ENCODE measurements around the gene SASH1.

The SASH1 gene

DNA sequence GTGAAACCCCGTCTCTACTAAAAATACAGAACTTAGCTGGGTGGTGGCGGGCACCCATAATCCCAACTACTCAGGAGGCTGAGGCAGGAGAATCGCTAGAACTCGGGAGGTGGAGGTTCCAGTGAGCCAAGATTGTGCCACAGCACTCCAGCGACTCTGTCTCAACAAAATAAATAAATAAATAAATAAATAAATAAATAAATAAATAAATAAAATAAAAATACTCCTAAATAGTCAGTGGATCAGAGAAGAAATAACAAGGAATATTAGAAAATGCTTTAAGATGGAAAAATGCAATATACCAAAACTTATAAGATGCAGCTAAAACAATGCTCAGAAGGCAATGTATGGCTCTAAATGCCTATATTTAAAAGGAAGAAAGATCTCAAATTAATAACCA lies 39.0 kb upstream of the SASH1 start:
- no peak for DNase-seq (ENCODE audit: extremely low spot score)
- ChIA-PET CTCF (no interaction called here), POLR2A (no interaction called here)
- TF ChIP-seq TARDBP (IDR thresholded peaks at IDR 0.05) (no peak), SUZ12 (IDR thresholded peaks at IDR 0.05) (no peak), HDGF (IDR thresholded peaks at IDR 0.05; ENCODE audit: borderline replicate concordance) (no peak), CTBP1 (IDR thresholded peaks at IDR 0.05; ENCODE audit: borderline replicate concordance) (no peak), L3MBTL2 (conservative IDR thresholded peaks at IDR 0.05) (no peak), FOXM1 (IDR thresholded peaks at IDR 0.05; ENCODE audit: borderline replicate concordance) (no peak), LEF1 (IDR thresholded peaks at IDR 0.05; ENCODE audit: borderline replicate concordance) (no peak), FOXK2 (IDR thresholded peaks at IDR 0.05) (no peak), ELF4 (IDR thresholded peaks at IDR 0.05) (no peak), ARNT (IDR thresholded peaks at IDR 0.05) (no peak)
- TF ChIP-seq, protein P1, sequence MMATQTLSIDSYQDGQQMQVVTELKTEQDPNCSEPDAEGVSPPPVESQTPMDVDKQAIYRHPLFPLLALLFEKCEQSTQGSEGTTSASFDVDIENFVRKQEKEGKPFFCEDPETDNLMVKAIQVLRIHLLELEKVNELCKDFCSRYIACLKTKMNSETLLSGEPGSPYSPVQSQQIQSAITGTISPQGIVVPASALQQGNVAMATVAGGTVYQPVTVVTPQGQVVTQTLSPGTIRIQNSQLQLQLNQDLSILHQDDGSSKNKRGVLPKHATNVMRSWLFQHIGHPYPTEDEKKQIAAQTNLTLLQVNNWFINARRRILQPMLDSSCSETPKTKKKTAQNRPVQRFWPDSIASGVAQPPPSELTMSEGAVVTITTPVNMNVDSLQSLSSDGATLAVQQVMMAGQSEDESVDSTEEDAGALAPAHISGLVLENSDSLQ (IDR thresholded peaks at IDR 0.05): no peak

GRCh38 chr6:148304976-148305375 lies 37.7 kb upstream of the SASH1 start:
- TF ChIP-seq FOXM1 (IDR thresholded peaks at IDR 0.05; ENCODE audit: borderline replicate concordance) (no peak), BHLHE40 (IDR thresholded peaks at IDR 0.05; ENCODE audit: borderline replicate concordance) (no peak), NFRKB (IDR thresholded peaks at IDR 0.05) (no peak), LEF1 (IDR thresholded peaks at IDR 0.05; ENCODE audit: borderline replicate concordance) (no peak)
- POLR2A ChIA-PET: no interaction called here
- no peak for DNase-seq (ENCODE audit: extremely low spot score)
- CTCF ChIA-PET: no interaction called here

DNA sequence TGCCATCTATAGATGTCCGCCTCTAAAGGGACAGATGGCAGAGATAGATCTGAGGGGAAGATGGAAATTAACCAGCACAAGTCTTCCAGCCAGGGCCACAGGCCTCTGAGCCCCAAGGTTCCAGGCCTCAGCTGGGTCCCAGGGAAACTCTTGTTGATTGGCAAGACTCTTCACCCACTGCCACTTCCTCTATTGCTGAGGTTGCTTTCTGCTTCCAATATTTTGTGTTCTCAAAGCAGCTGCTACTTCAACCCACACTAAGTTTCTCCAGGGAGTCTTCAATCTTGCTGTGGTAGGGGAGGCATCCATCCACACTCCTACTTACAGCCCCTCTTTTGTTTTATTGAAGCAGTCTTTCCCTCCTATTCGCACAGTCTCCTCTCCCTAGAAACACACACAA lies 36.4 kb upstream of the SASH1 start:
- no peak for DNase-seq (ENCODE audit: extremely low spot score)
- POLR2A ChIA-PET: no interaction called here
- CTCF ChIA-PET: no interaction called here
- TF ChIP-seq ELF4 (IDR thresholded peaks at IDR 0.05) (no peak), SP1 (IDR thresholded peaks at IDR 0.05) (no peak), HDGF (IDR thresholded peaks at IDR 0.05; ENCODE audit: borderline replicate concordance) (no peak), ZNF384 (IDR thresholded peaks at IDR 0.05) (no peak), FOXA1 (IDR thresholded peaks at IDR 0.05) (no peak), NFRKB (IDR thresholded peaks at IDR 0.05) (no peak), CTBP1 (IDR thresholded peaks at IDR 0.05; ENCODE audit: borderline replicate concordance) (no peak), L3MBTL2 (conservative IDR thresholded peaks at IDR 0.05) (no peak), SUZ12 (IDR thresholded peaks at IDR 0.05) (no peak), ARNT (IDR thresholded peaks at IDR 0.05) (no peak), BHLHE40 (IDR thresholded peaks at IDR 0.05; ENCODE audit: borderline replicate concordance) (no peak), FOXM1 (IDR thresholded peaks at IDR 0.05; ENCODE audit: borderline replicate concordance) (no peak), TARDBP (IDR thresholded peaks at IDR 0.05) (no peak), LEF1 (IDR thresholded peaks at IDR 0.05; ENCODE audit: borderline replicate concordance) (no peak), FOXK2 (IDR thresholded peaks at IDR 0.05) (no peak)
- TF ChIP-seq, protein P1 (IDR thresholded peaks at IDR 0.05): no peak

DNA sequence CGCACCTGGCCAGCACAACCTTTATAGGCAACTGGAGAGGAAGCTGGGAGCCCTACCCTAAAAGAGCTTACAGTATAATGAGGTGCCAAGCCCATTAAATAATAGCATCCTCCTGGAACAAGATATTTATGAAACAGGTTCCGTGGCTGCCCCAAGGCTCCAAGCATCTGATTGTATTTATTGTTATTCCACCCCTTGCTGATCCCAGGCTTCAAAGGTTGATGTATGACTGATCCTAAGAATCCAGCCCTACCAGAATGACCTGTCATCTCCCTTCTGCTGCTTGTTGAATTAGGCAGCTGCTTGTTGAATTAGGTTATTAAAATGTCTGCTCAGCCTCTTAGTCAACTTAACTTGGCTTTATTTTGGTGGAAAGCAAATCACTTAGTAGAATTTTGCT lies 35.2 kb upstream of the SASH1 start:
- DNase-seq (ENCODE audit: extremely low spot score): no peak
- CTCF ChIA-PET: no interaction called here
- POLR2A ChIA-PET: no interaction called here
- TF ChIP-seq L3MBTL2 (conservative IDR thresholded peaks at IDR 0.05) (no peak), HDGF (IDR thresholded peaks at IDR 0.05; ENCODE audit: borderline replicate concordance) (no peak), SUZ12 (IDR thresholded peaks at IDR 0.05) (no peak), FOXK2 (IDR thresholded peaks at IDR 0.05) (no peak), CTBP1 (IDR thresholded peaks at IDR 0.05; ENCODE audit: borderline replicate concordance) (no peak)

- no peak for TF ChIP-seq HDGF (IDR thresholded peaks at IDR 0.05; ENCODE audit: borderline replicate concordance)
- TF ChIP-seq ZNF384 (IDR thresholded peaks at IDR 0.05): 0 out of 2 replicates have a peak, but pooled peaks have one; percentile 40
- ChIA-PET CTCF (no interaction called here), POLR2A (no interaction called here)
- no peak for DNase-seq (ENCODE audit: extremely low spot score)
These were observed 33.3 kb upstream of the SASH1 start for GRCh38 chr6:148309301-148309700.

DNA sequence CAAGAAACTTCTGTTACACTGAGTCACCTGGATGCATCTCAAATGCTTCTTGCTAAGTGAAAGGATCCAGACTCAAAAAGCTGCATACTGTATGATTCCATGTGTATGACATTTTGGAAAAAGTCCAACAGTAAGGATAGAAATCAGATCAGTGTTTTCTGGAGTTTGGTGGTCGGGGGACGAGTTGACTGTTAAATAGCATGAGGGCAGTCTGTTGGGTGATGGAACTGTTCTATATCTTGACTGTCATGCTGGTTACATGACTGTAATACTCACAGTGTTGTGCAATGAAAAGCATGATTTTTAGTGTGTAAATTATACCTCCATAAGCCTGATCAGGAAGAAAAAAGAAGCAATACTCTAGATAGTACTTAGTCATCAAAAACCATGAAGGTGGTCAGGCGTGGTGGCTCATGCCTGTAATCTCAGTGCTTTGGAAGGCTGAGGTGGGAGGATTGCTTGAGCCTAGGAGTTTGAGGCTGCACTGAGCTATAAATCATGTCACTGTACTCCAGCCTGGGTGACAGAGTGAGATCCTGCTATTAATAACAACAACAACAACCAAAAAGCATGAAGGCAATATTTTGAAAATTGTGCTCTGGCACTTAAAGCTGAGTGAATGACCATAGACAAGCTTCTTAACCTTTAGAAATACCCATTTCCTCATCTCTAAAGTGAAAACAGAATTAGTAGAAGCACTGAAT lies 30.5 kb upstream of the SASH1 start:
- DNase-seq (ENCODE audit: extremely low spot score): no peak
- CTCF ChIA-PET: no interaction called here
- TF ChIP-seq, protein P1 (IDR thresholded peaks at IDR 0.05): peak; percentile 79
- TF ChIP-seq CTBP1 (IDR thresholded peaks at IDR 0.05; ENCODE audit: borderline replicate concordance): no peak

DNA sequence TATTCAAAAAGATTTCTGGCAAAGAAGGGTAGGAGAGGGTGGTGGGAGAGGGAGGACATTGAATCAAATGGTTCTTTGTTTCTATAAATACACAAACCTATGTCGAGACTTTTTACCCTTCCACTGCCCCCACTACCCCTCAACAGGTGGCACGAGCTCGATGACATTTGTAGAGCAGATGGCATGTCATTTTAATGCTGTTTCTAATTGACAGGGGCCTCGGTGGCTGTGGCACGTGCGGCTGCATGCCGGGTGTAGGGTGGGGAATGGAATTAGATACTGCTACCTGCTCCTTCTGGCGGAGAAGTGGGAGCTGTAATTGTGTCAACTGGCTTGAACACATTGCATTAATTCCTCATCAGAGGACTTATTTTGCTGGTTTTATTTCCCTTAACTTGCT lies 29.1 kb upstream of the SASH1 start:
- POLR2A ChIA-PET: no interaction called here
- CTCF ChIA-PET: no interaction called here
- no peak for TF ChIP-seq FOXK2 (IDR thresholded peaks at IDR 0.05)
- TF ChIP-seq TARDBP (IDR thresholded peaks at IDR 0.05): no peak
- TF ChIP-seq FOXA1 (IDR thresholded peaks at IDR 0.05): no peak
- no peak for TF ChIP-seq HDGF (IDR thresholded peaks at IDR 0.05; ENCODE audit: borderline replicate concordance)
- no peak for TF ChIP-seq LEF1 (IDR thresholded peaks at IDR 0.05; ENCODE audit: borderline replicate concordance)
- TF ChIP-seq, protein P1 (IDR thresholded peaks at IDR 0.05): no peak
- TF ChIP-seq ZNF384 (IDR thresholded peaks at IDR 0.05): no peak
- TF ChIP-seq NFRKB (IDR thresholded peaks at IDR 0.05): no peak
- TF ChIP-seq FOXM1 (IDR thresholded peaks at IDR 0.05; ENCODE audit: borderline replicate concordance): no peak
- TF ChIP-seq BHLHE40 (IDR thresholded peaks at IDR 0.05; ENCODE audit: borderline replicate concordance): no peak
- no peak for TF ChIP-seq ELF4 (IDR thresholded peaks at IDR 0.05)
- no peak for TF ChIP-seq L3MBTL2 (conservative IDR thresholded peaks at IDR 0.05)
- no peak for TF ChIP-seq SUZ12 (IDR thresholded peaks at IDR 0.05)
- no peak for TF ChIP-seq ARNT (IDR thresholded peaks at IDR 0.05)
- no peak for TF ChIP-seq CTBP1 (IDR thresholded peaks at IDR 0.05; ENCODE audit: borderline replicate concordance)
- no peak for DNase-seq (ENCODE audit: extremely low spot score)

More for the DNA sequence above, 30.5 kb upstream of the SASH1 start:
- POLR2A ChIA-PET: no interaction called here
